Ovary (tissue), 10 donors: Measurements from ENCODE around the gene OR11L1. TPM values are rescaled to one million over a fixed set of nuclear protein-coding genes. Genes with fewer than 3 reads are reported as not detected.

ENCODE experiments used
- DNase-seq, 5 donors: peaks; one replicate each; pipeline ENCODE4 v3.0.0-alpha.2; 2019 to 2020
- H3K27ac ChIP-seq, 2 donors: fragments of 200-600 bp; one replicate each; pipeline versions ENCODE4 v1.5.1 to v1.8.0; 2019 to 2022
- H3K27me3 ChIP-seq: fragments of 200-600 bp; one replicate; pipeline ENCODE4 v1.8.0; 2022
- H3K36me3 ChIP-seq: fragments of 200-600 bp; sonication (generic); one replicate; pipeline ENCODE4 v1.5.1; 2019
- H3K4me1 ChIP-seq: one replicate; pipeline ENCODE4 v1.8.1; 2013; ENCODE audit warnings: mild to moderate bottlenecking, moderate library complexity; ENCODE audit not compliant: insufficient read depth
- H3K4me3 ChIP-seq: fragments of 200-600 bp; sonication (generic); one replicate; pipeline ENCODE4 v1.5.1; 2017
- H3K9me3 ChIP-seq, 2 donors: fragments of 200-600 bp in 1 of 2; sonication (generic) in 1 of 2; one replicate each; pipeline versions ENCODE4 v1.5.1 to v1.8.1; 2013 to 2019; ENCODE audit warnings: mild to moderate bottlenecking in 1 of 2, moderate library complexity in 1 of 2
- EP300 ChIP-seq: sonication (generic); formaldehyde crosslinking; IDR thresholded peaks from one replicate; pipeline ENCODE4 v1.6.1; 2017; ENCODE audit warnings: antibody characterized with exemption
- POLR2A ChIP-seq: fragments of 450-650 bp; IDR thresholded peaks from one replicate; pipeline ENCODE4 v1.6.1; 2017; ENCODE audit warnings: antibody characterized with exemption, mild to moderate bottlenecking, moderate library complexity
- WGBS, 3 donors: extraction: QIAGEN DNeasy Blood & Tissue Kit in 1 of 3; methylation state at CpG; one replicate each; pipeline versions ENCODE4 v1.1.5 to v1.1.7; 2013 to 2017; 5-methylcytosine and 5-hydroxymethylcytosine counted together
- intact Hi-C, 4 donors: fragments of 100-400 bp; cut with DNase I; formaldehyde crosslinking; loops; one replicate each; pipeline versions ENCODE4 v1.11.0 to v1.15.1; 2022 to 2023
- long read RNA-seq, 3 donors: library from polyadenylated mRNA in 2 of 3; unstranded in 2 of 3; transcript quantifications; one replicate each; pipeline ENCODE4 v2.0.0 and lab custom pipeline, GENCODE V29; 2021 to 2026
- polyA plus RNA-seq, 2 donors: library from polyadenylated mRNA; stranded (reverse); fragments of 200-250 nt in 1 of 2; fragments of 350-450 nt in 1 of 2; fragmentation: Illumina TruSeq in 1 of 2; extraction: RNeasy Lipid Tissue Mini Kit (QIAGEN cat#74804) in 1 of 2; gene quantifications; one replicate each; pipeline ENCODE4 v1.2.3, GENCODE V29; 2013 to 2014
- total RNA-seq, 7 donors: library from RNA; depleted of rRNA in 2 of 7; stranded (reverse); fragments of >200 nt in 2 of 7; fragmentation: NEBNext Ultra II Directional in 3 of 7; extraction: Animal tissue kit (Norgen Biotek cat#: 25700) in 3 of 7; gene quantifications; one replicate each; pipeline versions ENCODE4 v1.1.0 to v1.2.4, GENCODE V29; 2016 to 2023
- TF ChIP-seq, protein P1 (sequence below), 3 donors: fragments of 450-650 bp in 2 of 3; fragments of 200-600 bp in 1 of 3; IDR thresholded peaks; one replicate each; pipeline versions ENCODE4 v1.5.1 to v1.8.0; 2016 to 2022; ENCODE audit warnings: antibody characterized with exemption in 3 of 3, mild to moderate bottlenecking in 1 of 3
- donor health status: DM: no; HTN: no; CAD: no; lungs with moderate emphysema.
- donor health status: DM: no; HTN: no; CAD: no.
- donor health status: Bipolar disorder and iron deficiency.
- donor health status: DM: yes; HTN: yes; CAD: no.
- donor health status: DM: no; HTN: no; CAD: no.
- donor health status: DM: yes; HTN: yes; CAD: no.

The OR11L1 gene, protein sequence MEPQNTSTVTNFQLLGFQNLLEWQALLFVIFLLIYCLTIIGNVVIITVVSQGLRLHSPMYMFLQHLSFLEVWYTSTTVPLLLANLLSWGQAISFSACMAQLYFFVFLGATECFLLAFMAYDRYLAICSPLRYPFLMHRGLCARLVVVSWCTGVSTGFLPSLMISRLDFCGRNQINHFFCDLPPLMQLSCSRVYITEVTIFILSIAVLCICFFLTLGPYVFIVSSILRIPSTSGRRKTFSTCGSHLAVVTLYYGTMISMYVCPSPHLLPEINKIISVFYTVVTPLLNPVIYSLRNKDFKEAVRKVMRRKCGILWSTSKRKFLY
- total RNA-seq = not detected
- not detected for polyA plus RNA-seq
- long read RNA-seq, donor 1 = 0 reads
- long read RNA-seq, donor 2 = 0 reads
- long read RNA-seq, donor 3 = 0 reads

DNA sequence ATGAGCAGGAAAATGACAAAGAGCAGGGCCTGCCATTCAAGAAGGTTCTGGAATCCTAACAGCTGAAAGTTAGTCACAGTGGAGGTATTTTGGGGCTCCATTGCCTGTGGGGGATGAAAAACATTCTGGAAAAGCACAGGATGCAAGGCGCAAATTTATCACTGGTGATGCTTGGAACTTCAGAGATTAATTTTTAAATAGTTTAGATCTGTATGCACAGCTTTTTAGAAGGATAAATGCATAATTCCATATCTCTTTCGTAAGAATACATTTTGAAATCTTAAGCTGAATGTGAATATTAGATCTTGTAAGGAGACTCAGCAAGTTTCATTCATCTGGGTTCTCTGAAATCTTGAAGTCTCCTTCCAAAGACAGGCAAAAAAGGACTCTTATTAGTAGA lies at the start of gene OR11L1:
Gene OR11L1, minus strand, starts transcription at position 101 of the 400 bp plus-strand sequence. Its CDS starts 0 bp downstream, at position 101.
- DNase-seq = no peak
- Histone ChIP-seq H3K27me3 (no peaks in the 10 kb centered on the region), H3K9me3 (no peaks in the 10 kb centered on the region), H3K36me3 (no peaks in the 10 kb centered on the region), H3K4me3 (no peak within 1 kb of the TSS), H3K4me1 (no peaks in the 10 kb centered on the region), H3K27ac (no peak within 1 kb of the TSS)
- WGBS, 3 donors = 83 to 84% (median 84%) methylated on average over 2 of the region's 2 CpGs
- intact Hi-C loops = no loop called here
- TF ChIP-seq, protein P1, sequence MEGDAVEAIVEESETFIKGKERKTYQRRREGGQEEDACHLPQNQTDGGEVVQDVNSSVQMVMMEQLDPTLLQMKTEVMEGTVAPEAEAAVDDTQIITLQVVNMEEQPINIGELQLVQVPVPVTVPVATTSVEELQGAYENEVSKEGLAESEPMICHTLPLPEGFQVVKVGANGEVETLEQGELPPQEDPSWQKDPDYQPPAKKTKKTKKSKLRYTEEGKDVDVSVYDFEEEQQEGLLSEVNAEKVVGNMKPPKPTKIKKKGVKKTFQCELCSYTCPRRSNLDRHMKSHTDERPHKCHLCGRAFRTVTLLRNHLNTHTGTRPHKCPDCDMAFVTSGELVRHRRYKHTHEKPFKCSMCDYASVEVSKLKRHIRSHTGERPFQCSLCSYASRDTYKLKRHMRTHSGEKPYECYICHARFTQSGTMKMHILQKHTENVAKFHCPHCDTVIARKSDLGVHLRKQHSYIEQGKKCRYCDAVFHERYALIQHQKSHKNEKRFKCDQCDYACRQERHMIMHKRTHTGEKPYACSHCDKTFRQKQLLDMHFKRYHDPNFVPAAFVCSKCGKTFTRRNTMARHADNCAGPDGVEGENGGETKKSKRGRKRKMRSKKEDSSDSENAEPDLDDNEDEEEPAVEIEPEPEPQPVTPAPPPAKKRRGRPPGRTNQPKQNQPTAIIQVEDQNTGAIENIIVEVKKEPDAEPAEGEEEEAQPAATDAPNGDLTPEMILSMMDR (IDR thresholded peaks at IDR 0.05) = no peak
- TF ChIP-seq POLR2A (no peak), EP300 (no peak)

DNA sequence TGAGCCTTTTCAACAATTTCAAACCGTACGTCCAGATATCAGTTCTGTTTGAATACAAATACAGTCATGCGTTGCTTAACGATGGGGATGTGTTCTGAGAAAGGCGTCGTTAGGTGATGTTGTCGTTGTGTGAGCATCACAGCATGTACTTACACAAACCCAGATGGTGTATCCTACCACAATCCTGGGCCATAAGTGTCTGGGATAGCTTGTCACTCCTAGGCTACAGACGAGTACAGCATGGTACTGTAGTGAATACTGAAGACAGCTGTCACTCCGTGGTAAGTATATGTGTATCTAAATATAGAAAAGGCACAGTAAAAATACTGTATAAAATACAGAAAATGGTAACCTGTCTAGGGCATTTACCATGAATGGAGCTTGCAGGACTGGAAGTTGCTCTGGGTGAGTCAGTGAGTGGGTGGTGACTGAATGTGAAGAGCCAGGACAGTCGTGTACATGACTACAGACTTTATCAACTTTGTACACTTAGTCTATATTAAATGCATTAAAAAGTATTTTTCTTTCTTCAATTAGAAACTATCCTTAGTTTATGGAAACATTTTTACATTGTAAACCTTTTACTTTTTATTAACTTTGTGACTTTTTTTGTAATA lies 43.2 kb upstream of the OR11L1 start:
- H3K4me3 ChIP-seq = no peak overlapping the region
- no peak overlapping the region for H3K27ac ChIP-seq
- H3K4me1 ChIP-seq = no peaks in the 10 kb centered on the region
- no peaks in the 10 kb centered on the region for H3K36me3 ChIP-seq
- intact Hi-C loops = no loop called here
- no peaks in the 10 kb centered on the region for H3K27me3 ChIP-seq
- TF ChIP-seq POLR2A (no peak), EP300 (no peak)
- TF ChIP-seq, protein P1 (IDR thresholded peaks at IDR 0.05) = no peak
- DNase-seq = no peak
- WGBS, 3 donors = 70 to 85% (median 77%) methylated on average over 10 of the region's 10 CpGs
- H3K9me3 ChIP-seq = no peaks in the 10 kb centered on the region

DNA sequence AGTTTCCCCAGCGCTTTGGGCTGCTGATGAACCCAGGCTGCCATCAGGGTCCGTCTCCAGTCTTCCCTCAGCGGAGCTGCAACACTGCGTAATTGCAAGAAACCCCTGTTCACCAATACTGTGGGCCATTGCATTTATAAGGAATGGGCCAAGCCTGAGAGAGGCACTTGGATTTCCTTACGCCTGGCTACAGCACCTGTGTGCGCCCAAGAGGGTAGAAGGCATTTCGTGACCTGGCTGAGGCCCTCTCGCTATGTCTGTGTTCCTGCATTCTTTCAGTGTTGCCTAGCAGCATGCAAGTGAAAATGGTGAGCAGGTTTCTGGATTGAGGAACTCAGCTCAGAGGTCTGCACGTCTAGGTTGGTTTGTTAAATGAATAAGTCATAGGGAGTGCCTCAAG lies 41.6 kb upstream of the OR11L1 start:
- no peaks in the 10 kb centered on the region for H3K9me3 ChIP-seq
- TF ChIP-seq, protein P1 (IDR thresholded peaks at IDR 0.05) = no peak
- no peak for TF ChIP-seq POLR2A
- TF ChIP-seq EP300 = no peak
- H3K27me3 ChIP-seq = no peaks in the 10 kb centered on the region

GRCh38 chr1:247865416-247865815 lies 23.7 kb upstream of the OR11L1 start:
- intact Hi-C loops = no loop called here
- H3K4me3 ChIP-seq = no peak overlapping the region
- H3K4me1 ChIP-seq = no peaks in the 10 kb centered on the region
- TF ChIP-seq EP300 = no peak
- no peak for TF ChIP-seq POLR2A
- TF ChIP-seq, protein P1 (IDR thresholded peaks at IDR 0.05) = no peak
- no peaks in the 10 kb centered on the region for H3K36me3 ChIP-seq
- no peaks in the 10 kb centered on the region for H3K9me3 ChIP-seq
- no peaks in the 10 kb centered on the region for H3K27me3 ChIP-seq
- H3K27ac ChIP-seq = no peak overlapping the region
- DNase-seq = no peak
- 75 to 90% (median 83%) methylated on average over 6 of the region's 6 CpGs for WGBS, 3 donors

More for the DNA sequence above, 41.6 kb upstream of the OR11L1 start:
- H3K27ac ChIP-seq = no peak overlapping the region
- H3K4me1 ChIP-seq = no peaks in the 10 kb centered on the region
- intact Hi-C loops = no loop called here
- no peak for DNase-seq
- H3K36me3 ChIP-seq = no peaks in the 10 kb centered on the region
- H3K4me3 ChIP-seq = no peak overlapping the region
- WGBS, 3 donors = 82 to 87% (median 84%) methylated on average over 9 of the region's 9 CpGs
